SK-N-SH (cell line): ENCODE results near the gene ADGRG3.

Experiments
- ELF1 ChIP-seq: IDR thresholded peaks from 2 replicates; pipeline ENCODE4 v1.4.0; 2012
- EP300 ChIP-seq, 2 experiments: IDR thresholded peaks; 2 replicates each; pipeline versions ENCODE4 v1.4.0 to v1.6.1; 2012; ENCODE audit warnings: borderline replicate concordance in 1 of 2, low read depth in 1 of 2, low read length in 1 of 2
- FOXJ3 ChIP-seq: sonication (generic); formaldehyde crosslinking; IDR thresholded peaks from 2 replicates; pipeline ENCODE4 v1.5.1; 2020; ENCODE audit warnings: mild to moderate bottlenecking, missing genetic modification reagents
- GABPA ChIP-seq: IDR thresholded peaks from 2 replicates; pipeline ENCODE4 v1.4.0; 2012; ENCODE audit warnings: low read depth, mild to moderate bottlenecking
- POLR2AphosphoS5 ChIP-seq: IDR thresholded peaks from 2 replicates; pipeline ENCODE4 v1.6.1; 2012; ENCODE audit warnings: low read depth, low read length
- RAD21 ChIP-seq: IDR thresholded peaks from 2 replicates; pipeline ENCODE4 v1.6.1; 2012; ENCODE audit warnings: mild to moderate bottlenecking, low read length
- RFX5 ChIP-seq: IDR thresholded peaks from 2 replicates; pipeline ENCODE4 v1.6.1; 2012; ENCODE audit warnings: mild to moderate bottlenecking, improper control_type of control experiment, low read length
- TF ChIP-seq, protein P1 (sequence below): fragments of 200-600 bp; sonication (generic); IDR thresholded peaks from 2 replicates; pipeline ENCODE4 v1.6.1; 2017; ENCODE audit warnings: antibody characterized with exemption, mild to moderate bottlenecking, moderate library complexity

DNA sequence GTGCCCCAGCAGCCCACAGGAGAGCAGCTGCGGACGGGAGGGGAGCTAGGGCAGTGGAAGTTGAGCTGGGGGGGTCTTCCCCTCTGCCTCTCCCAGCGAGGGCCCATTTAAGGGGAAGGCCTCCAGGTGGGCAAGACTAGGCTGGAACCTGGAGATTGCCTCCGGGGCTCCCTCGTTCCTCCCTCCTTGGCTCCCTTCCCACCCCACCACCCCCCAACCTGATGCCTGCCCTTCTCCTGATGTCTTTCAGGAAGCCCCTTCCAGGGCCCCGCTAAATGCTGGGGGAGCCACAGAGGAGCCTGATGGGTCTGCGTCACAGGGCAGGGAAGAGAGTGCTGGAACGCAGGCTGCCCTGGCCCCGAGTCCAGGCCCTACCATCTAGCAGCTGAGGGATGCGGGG is 22.9 kb upstream of the ADGRG3 start:
- no peak for TF ChIP-seq GABPA
- TF ChIP-seq, protein P1, sequence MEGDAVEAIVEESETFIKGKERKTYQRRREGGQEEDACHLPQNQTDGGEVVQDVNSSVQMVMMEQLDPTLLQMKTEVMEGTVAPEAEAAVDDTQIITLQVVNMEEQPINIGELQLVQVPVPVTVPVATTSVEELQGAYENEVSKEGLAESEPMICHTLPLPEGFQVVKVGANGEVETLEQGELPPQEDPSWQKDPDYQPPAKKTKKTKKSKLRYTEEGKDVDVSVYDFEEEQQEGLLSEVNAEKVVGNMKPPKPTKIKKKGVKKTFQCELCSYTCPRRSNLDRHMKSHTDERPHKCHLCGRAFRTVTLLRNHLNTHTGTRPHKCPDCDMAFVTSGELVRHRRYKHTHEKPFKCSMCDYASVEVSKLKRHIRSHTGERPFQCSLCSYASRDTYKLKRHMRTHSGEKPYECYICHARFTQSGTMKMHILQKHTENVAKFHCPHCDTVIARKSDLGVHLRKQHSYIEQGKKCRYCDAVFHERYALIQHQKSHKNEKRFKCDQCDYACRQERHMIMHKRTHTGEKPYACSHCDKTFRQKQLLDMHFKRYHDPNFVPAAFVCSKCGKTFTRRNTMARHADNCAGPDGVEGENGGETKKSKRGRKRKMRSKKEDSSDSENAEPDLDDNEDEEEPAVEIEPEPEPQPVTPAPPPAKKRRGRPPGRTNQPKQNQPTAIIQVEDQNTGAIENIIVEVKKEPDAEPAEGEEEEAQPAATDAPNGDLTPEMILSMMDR, result no peak
- TF ChIP-seq RFX5, result no peak
- TF ChIP-seq EP300 (IDR thresholded peaks at IDR 0.05; ENCODE audit: borderline replicate concordance in 1 of 2, low read depth in 1 of 2, low read length in 1 of 2), result no peak
- no peak for TF ChIP-seq ELF1
- TF ChIP-seq FOXJ3 (CRISPR knock-in tag), result no peak
- TF ChIP-seq POLR2AphosphoS5, result no peak
- no peak for TF ChIP-seq RAD21
